IPS DF 6.9 (cell line): ENCODE results near the gene KHDRBS1.

Source experiments
- DNase-seq: peaks from one replicate; pipeline ENCODE4 v3.0.0-alpha.2; 2013; ENCODE audit warnings: low read depth, low spot score
- H3K27ac ChIP-seq: one replicate; pipeline ENCODE4 v1.5.1; 2013; ENCODE audit warnings: low read length, control low read depth
- H3K27me3 ChIP-seq: 2 replicates; pipeline ENCODE4 v1.6.1; 2013; ENCODE audit warnings: mild to moderate bottlenecking, low read length; ENCODE audit not compliant: control insufficient read depth, insufficient read depth
- H3K36me3 ChIP-seq: 2 replicates; pipeline ENCODE4 v1.6.1; 2013; ENCODE audit warnings: low read length; ENCODE audit not compliant: control insufficient read depth, insufficient read depth
- H3K4me1 ChIP-seq: 2 replicates; pipeline ENCODE4 v1.6.1; 2013; ENCODE audit warnings: low read length; ENCODE audit not compliant: control insufficient read depth, insufficient read depth
- H3K4me3 ChIP-seq: 2 replicates; pipeline ENCODE4 v1.5.1; 2013; ENCODE audit warnings: mild to moderate bottlenecking, low read length
- H3K9me3 ChIP-seq: 2 replicates; pipeline ENCODE4 v1.6.1; 2013; ENCODE audit warnings: low read length, inconsistent platforms; ENCODE audit not compliant: control insufficient read depth, insufficient read depth
- WGBS: extraction: QIAGEN DNeasy Blood & Tissue Kit; methylation state at CpG from one replicate; pipeline ENCODE4 v1.1.7; 2013; ENCODE audit warnings: mixed read lengths, missing lambda C conversion rate; ENCODE audit not compliant: insufficient read length, insufficient coverage; 5-methylcytosine and 5-hydroxymethylcytosine counted together

The KHDRBS1 gene

GRCh38 chr1:32013386-32014198 lies at the start of gene KHDRBS1:
TSS of gene KHDRBS1 (plus strand) at chr1:32013868. CDS start at chr1:32013996, 128 bp downstream.
- Histone ChIP-seq H3K9me3 (no peaks in the 10 kb centered on the region), H3K27ac (no peak within 1 kb of the TSS), H3K4me3 (peak within 1 kb of the TSS; percentile 92), H3K27me3 (no peaks in the 10 kb centered on the region), H3K4me1 (no peaks in the 10 kb centered on the region), H3K36me3 (no peaks in the 10 kb centered on the region)
- peak; percentile 97 for DNase-seq
- no CpG with 5 or more reads among the region's 101 CpGs for WGBS

- Histone ChIP-seq H3K4me3 (no peak overlapping the region), H3K9me3 (no peaks in the 10 kb centered on the region), H3K27me3 (no peaks in the 10 kb centered on the region), H3K4me1 (no peaks in the 10 kb centered on the region), H3K36me3 (no peaks in the 10 kb centered on the region), H3K27ac (no peak overlapping the region)
- WGBS: no CpG with 5 or more reads among the region's 3 CpGs
- DNase-seq: no peak
Observed at GRCh38 chr1:31970873-31971272, 42.8 kb upstream of the KHDRBS1 start.

- Histone ChIP-seq H3K36me3 (no peaks in the 10 kb centered on the region), H3K4me1 (peaks cover 2% of the 10 kb centered on the region; the same call in 1 of the 2 replicates), H3K9me3 (no peaks in the 10 kb centered on the region), H3K27ac (no peak overlapping the region), H3K27me3 (no peaks in the 10 kb centered on the region), H3K4me3 (no peak overlapping the region)
- WGBS: no CpG with 5 or more reads among the region's 1 CpG
- no peak for DNase-seq
Observed at GRCh38 chr1:31976401-31976800, 37.3 kb upstream of the KHDRBS1 start.

GRCh38 chr1:31977385-31978131 lies 36.1 kb upstream of the KHDRBS1 start:
- Histone ChIP-seq H3K27me3 (no peaks in the 10 kb centered on the region), H3K9me3 (no peaks in the 10 kb centered on the region), H3K27ac (no peak overlapping the region), H3K4me1 (peaks cover 2% of the 10 kb centered on the region; the same call in 1 of the 2 replicates), H3K36me3 (no peaks in the 10 kb centered on the region), H3K4me3 (no peak overlapping the region)
- peak; percentile 82 for DNase-seq
- no CpG with 5 or more reads among the region's 6 CpGs for WGBS

- H3K4me3 ChIP-seq: no peak overlapping the region
- WGBS: no CpG with 5 or more reads among the region's 4 CpGs
- H3K27ac ChIP-seq: no peak overlapping the region
- H3K36me3 ChIP-seq: no peaks in the 10 kb centered on the region
- no peaks in the 10 kb centered on the region for H3K9me3 ChIP-seq
- H3K27me3 ChIP-seq: no peaks in the 10 kb centered on the region
- H3K4me1 ChIP-seq: peaks cover 2% of the 10 kb centered on the region; the same call in 1 of the 2 replicates
- no peak for DNase-seq
Observed at GRCh38 chr1:31978843-31979400, 34.7 kb upstream of the KHDRBS1 start.

- Histone ChIP-seq H3K9me3 (no peaks in the 10 kb centered on the region), H3K27me3 (no peaks in the 10 kb centered on the region), H3K4me1 (peaks cover 2% of the 10 kb centered on the region; the same call in 1 of the 2 replicates), H3K36me3 (no peaks in the 10 kb centered on the region), H3K4me3 (no peak overlapping the region), H3K27ac (no peak overlapping the region)
- no CpG with 5 or more reads among the region's 10 CpGs for WGBS
- no peak for DNase-seq
Observed at GRCh38 chr1:31980835-31981455, 32.7 kb upstream of the KHDRBS1 start.

- Histone ChIP-seq H3K4me3 (no peak overlapping the region), H3K27ac (no peak overlapping the region), H3K4me1 (peaks cover 2% of the 10 kb centered on the region; the same call in 1 of the 2 replicates), H3K36me3 (no peaks in the 10 kb centered on the region), H3K9me3 (no peaks in the 10 kb centered on the region), H3K27me3 (no peaks in the 10 kb centered on the region)
- no peak for DNase-seq
- no CpG with 5 or more reads among the region's 2 CpGs for WGBS
Observed at GRCh38 chr1:31981456-31981839, 32.2 kb upstream of the KHDRBS1 start.

GRCh38 chr1:31981972-31982371 lies 31.7 kb upstream of the KHDRBS1 start:
- no peaks in the 10 kb centered on the region for H3K27me3 ChIP-seq
- H3K27ac ChIP-seq: no peak overlapping the region
- no peak overlapping the region for H3K4me3 ChIP-seq
- H3K36me3 ChIP-seq: no peaks in the 10 kb centered on the region
- H3K4me1 ChIP-seq: peaks cover 2% of the 10 kb centered on the region; the same call in 1 of the 2 replicates
- no peak for DNase-seq
- WGBS: no CpG with 5 or more reads among the region's 3 CpGs
- H3K9me3 ChIP-seq: no peaks in the 10 kb centered on the region

- Histone ChIP-seq H3K36me3 (no peaks in the 10 kb centered on the region), H3K27me3 (no peaks in the 10 kb centered on the region), H3K27ac (no peak overlapping the region), H3K9me3 (no peaks in the 10 kb centered on the region), H3K4me1 (no peaks in the 10 kb centered on the region), H3K4me3 (no peak overlapping the region)
- DNase-seq: no peak
- no CpG with 5 or more reads among the region's 6 CpGs for WGBS
Observed at GRCh38 chr1:31984419-31985347, 29.0 kb upstream of the KHDRBS1 start.
